DND-41 (cell line): ENCODE data around the gene PARVB.

Experiments
- EZH2 ChIP-seq: IDR thresholded peaks from 3 replicates; pipeline ENCODE4 v1.6.1; 2012; ENCODE audit warnings: borderline replicate concordance, low read depth, mild to moderate bottlenecking, moderate library complexity, low read length, inconsistent platforms; ENCODE audit not compliant: severe bottlenecking
- TF ChIP-seq, protein P1 (sequence below): IDR thresholded peaks from 2 replicates; pipeline ENCODE4 v1.5.1; 2012; ENCODE audit warnings: borderline replicate concordance, low read length, moderate library complexity, mild to moderate bottlenecking; ENCODE audit not compliant: poor library complexity, severe bottlenecking; ENCODE audit errors: extremely low read depth

DNA sequence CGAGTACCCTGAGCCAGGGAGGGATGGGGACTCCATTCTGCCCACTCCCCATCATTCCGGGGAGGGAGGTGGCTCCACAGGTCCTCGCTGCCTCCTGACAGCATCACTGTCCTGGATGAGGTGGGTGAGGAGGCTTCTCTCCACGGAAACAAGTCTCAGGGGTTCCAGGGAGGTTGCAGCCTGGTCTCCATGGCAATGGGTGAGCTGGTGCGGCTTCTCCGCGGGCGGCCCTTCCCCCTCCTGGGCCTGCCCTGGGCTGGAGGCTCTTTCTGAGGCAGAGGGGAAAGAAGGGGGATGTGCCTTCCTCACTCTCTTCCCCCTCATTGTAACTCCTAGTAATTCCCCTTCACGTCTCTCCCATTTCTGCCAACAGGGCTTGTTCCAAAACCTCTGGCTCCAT lies 119.5 kb downstream of the PARVB start:
- TF ChIP-seq, protein P1, sequence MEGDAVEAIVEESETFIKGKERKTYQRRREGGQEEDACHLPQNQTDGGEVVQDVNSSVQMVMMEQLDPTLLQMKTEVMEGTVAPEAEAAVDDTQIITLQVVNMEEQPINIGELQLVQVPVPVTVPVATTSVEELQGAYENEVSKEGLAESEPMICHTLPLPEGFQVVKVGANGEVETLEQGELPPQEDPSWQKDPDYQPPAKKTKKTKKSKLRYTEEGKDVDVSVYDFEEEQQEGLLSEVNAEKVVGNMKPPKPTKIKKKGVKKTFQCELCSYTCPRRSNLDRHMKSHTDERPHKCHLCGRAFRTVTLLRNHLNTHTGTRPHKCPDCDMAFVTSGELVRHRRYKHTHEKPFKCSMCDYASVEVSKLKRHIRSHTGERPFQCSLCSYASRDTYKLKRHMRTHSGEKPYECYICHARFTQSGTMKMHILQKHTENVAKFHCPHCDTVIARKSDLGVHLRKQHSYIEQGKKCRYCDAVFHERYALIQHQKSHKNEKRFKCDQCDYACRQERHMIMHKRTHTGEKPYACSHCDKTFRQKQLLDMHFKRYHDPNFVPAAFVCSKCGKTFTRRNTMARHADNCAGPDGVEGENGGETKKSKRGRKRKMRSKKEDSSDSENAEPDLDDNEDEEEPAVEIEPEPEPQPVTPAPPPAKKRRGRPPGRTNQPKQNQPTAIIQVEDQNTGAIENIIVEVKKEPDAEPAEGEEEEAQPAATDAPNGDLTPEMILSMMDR: no peak
- no peak for TF ChIP-seq EZH2
